OCI-LY1 (cell line): ENCODE results near the gene ADAM19.

Experiments used
- EZH2 ChIP-seq: fragments of 200-600 bp; sonication (generic), shearing (Covaris generic); IDR thresholded peaks from 2 replicates; pipeline ENCODE4 v1.8.0; 2017; ENCODE audit warnings: borderline replicate concordance, mixed run types, mild to moderate bottlenecking, antibody characterized with exemption, low read length, moderate library complexity, mixed read lengths
- TF ChIP-seq, protein P1 (sequence below): fragments of 200-600 bp; sonication (generic), shearing (Covaris generic); IDR thresholded peaks from 2 replicates; pipeline ENCODE4 v1.5.1; 2017; ENCODE audit warnings: mild to moderate bottlenecking, antibody characterized with exemption, low read length, moderate library complexity, mixed read lengths

DNA sequence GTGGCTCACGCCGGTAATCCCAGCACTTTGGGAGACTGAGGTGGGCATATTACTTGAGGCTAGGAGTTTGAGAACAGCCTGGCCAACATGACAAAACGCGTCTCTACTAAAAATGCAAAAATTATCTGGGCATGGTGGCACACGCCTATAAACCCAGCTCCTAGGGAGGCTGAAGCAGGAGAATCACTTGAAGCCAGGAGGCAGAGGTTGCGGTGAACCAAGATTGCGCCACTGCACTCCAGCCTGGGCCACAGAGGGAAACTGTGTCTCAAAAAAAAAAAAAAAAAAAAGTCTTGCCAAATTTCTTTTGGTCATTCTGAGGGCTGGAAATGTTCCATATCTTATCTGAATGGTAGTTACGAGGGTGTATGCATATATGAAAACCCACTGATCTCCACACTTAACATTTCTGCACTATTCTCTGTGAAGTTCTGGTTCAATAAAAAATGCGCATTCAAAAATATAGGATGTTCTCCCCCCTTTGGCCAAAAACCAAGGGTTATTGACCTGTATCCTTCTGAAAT, 129.1 kb downstream of the ADAM19 start:
- TF ChIP-seq, protein P1, sequence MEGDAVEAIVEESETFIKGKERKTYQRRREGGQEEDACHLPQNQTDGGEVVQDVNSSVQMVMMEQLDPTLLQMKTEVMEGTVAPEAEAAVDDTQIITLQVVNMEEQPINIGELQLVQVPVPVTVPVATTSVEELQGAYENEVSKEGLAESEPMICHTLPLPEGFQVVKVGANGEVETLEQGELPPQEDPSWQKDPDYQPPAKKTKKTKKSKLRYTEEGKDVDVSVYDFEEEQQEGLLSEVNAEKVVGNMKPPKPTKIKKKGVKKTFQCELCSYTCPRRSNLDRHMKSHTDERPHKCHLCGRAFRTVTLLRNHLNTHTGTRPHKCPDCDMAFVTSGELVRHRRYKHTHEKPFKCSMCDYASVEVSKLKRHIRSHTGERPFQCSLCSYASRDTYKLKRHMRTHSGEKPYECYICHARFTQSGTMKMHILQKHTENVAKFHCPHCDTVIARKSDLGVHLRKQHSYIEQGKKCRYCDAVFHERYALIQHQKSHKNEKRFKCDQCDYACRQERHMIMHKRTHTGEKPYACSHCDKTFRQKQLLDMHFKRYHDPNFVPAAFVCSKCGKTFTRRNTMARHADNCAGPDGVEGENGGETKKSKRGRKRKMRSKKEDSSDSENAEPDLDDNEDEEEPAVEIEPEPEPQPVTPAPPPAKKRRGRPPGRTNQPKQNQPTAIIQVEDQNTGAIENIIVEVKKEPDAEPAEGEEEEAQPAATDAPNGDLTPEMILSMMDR = no peak
- no peak for TF ChIP-seq EZH2
